ENCODE results near the gene SLC38A6. TPM values are rescaled to one million over a fixed set of nuclear protein-coding genes. Genes with fewer than 3 reads are reported as not detected.

SLC38A6 gene
- total RNA-seq, 2 donors from 2014 or later = 9.9 to 18.2 TPM

- TF ChIP-seq CTCF (conservative IDR thresholded peaks at IDR 0.05) = no peak
- H3K36me3 Mint-ChIP-seq (ENCODE audit: low read depth) = peaks cover 13% of the 10 kb centered on the region
- Histone ChIP-seq H3K9ac (ENCODE audit: extremely low read depth, low read length, poor library complexity, severe bottlenecking) (no peak overlapping the region), H3K4me3 (ENCODE audit: low read length) (no peak overlapping the region), H3K27me3 (ENCODE audit: control insufficient read depth, insufficient read depth, low read length, poor library complexity, severe bottlenecking) (no peaks in the 10 kb centered on the region), H3K36me3 (ENCODE audit: control insufficient read depth, insufficient read depth, low read length) (peaks cover 13% of the 10 kb centered on the region), H3K27ac (ENCODE audit: low read depth, low read length) (no peak overlapping the region), H3K4me1 (ENCODE audit: control insufficient read depth, insufficient read depth, low read length) (no peaks in the 10 kb centered on the region), H3K9me3 (ENCODE audit: control insufficient read depth, low read length) (no peaks in the 10 kb centered on the region)
- H3K4me3 Mint-ChIP-seq = no peak overlapping the region
- H3K9me3 Mint-ChIP-seq = no peaks in the 10 kb centered on the region
- no peaks in the 10 kb centered on the region for H3K27me3 Mint-ChIP-seq (ENCODE audit: insufficient read depth)
- H3K27ac Mint-ChIP-seq = no peak overlapping the region
- 90 to 92% methylated on average over 11 to 15 of the region's 15 CpGs for WGBS, 2 experiments (ENCODE audit: insufficient coverage in 1 of 2, insufficient read length in 1 of 2)
- no peak for DNase-seq
- no peaks in the 10 kb centered on the region for H3K4me1 Mint-ChIP-seq
Observed at GRCh38 chr14:60972295-60972694, 8.8 kb upstream of the SLC38A6 start.

DNA sequence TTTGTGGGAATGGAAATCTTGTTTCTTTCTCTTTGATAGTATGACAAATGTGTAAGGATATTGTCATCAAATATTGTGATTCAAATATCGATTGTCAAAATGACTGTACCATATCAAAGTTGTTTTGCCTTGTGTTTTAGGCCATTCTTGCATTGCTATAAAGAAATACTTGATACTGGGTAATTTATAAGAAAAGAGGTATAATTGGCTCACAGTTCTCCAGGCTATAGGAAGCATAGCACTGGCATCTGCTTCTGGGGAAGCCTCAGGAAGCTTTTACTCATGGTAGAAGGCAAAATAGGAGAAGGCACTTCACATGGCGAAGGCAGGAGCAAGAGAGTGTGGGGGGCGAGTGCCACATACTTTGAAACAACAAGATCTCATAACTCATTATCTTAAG is 8.0 kb upstream of the SLC38A6 start:
- no peaks in the 10 kb centered on the region for H3K27me3 Mint-ChIP-seq (ENCODE audit: insufficient read depth)
- Histone ChIP-seq H3K4me1 (ENCODE audit: control insufficient read depth, insufficient read depth, low read length) (no peaks in the 10 kb centered on the region), H3K9ac (ENCODE audit: extremely low read depth, low read length, poor library complexity, severe bottlenecking) (no peak overlapping the region), H3K27ac (ENCODE audit: low read depth, low read length) (no peak overlapping the region), H3K36me3 (ENCODE audit: control insufficient read depth, insufficient read depth, low read length) (peaks cover 13% of the 10 kb centered on the region), H3K9me3 (ENCODE audit: control insufficient read depth, low read length) (no peaks in the 10 kb centered on the region), H3K27me3 (ENCODE audit: control insufficient read depth, insufficient read depth, low read length, poor library complexity, severe bottlenecking) (no peaks in the 10 kb centered on the region), H3K4me3 (ENCODE audit: low read length) (no peak overlapping the region)
- DNase-seq = no peak
- H3K4me3 Mint-ChIP-seq = no peak overlapping the region
- no peak overlapping the region for H3K27ac Mint-ChIP-seq
- H3K4me1 Mint-ChIP-seq = no peaks in the 10 kb centered on the region
- 82 to 94% methylated on average over 2 to 3 of the region's 3 CpGs for WGBS, 2 experiments (ENCODE audit: insufficient coverage in 1 of 2, insufficient read length in 1 of 2)
- TF ChIP-seq CTCF (conservative IDR thresholded peaks at IDR 0.05) = no peak
- H3K36me3 Mint-ChIP-seq (ENCODE audit: low read depth) = peaks cover 13% of the 10 kb centered on the region
- no peaks in the 10 kb centered on the region for H3K9me3 Mint-ChIP-seq

DNA sequence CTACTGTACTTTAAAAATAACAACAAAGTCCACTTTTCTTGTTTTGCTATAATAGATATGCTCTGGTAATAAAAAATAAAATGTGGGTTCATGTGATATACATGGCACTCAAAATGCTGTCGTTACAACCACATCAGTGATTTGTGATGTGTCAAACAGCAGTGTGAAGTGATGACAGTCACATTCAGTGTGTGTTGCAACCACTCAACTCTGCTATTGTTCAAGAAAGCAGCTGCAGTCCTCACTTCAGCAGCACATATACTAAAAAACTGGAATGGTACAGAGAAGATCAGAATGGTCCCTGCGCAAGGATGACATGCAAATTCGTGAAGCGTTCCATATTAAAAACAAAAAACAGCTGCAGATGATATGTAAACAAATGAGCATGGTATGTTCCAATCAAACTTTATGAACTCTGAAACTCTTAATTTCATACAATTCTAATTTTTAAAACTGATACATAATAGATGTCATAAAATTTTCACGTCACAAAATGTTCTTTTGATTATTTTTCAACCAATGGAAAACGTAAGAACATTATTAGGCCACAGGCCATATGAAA is 6.9 kb upstream of the SLC38A6 start:
- Histone ChIP-seq H3K36me3 (ENCODE audit: control insufficient read depth, insufficient read depth, low read length) (peaks cover 13% of the 10 kb centered on the region), H3K4me3 (ENCODE audit: low read length) (no peak overlapping the region), H3K27me3 (ENCODE audit: control insufficient read depth, insufficient read depth, low read length, poor library complexity, severe bottlenecking) (no peaks in the 10 kb centered on the region), H3K27ac (ENCODE audit: low read depth, low read length) (no peak overlapping the region), H3K9me3 (ENCODE audit: control insufficient read depth, low read length) (no peaks in the 10 kb centered on the region), H3K9ac (ENCODE audit: extremely low read depth, low read length, poor library complexity, severe bottlenecking) (no peak overlapping the region), H3K4me1 (ENCODE audit: control insufficient read depth, insufficient read depth, low read length) (no peaks in the 10 kb centered on the region)
- peaks cover 16% of the 10 kb centered on the region for H3K36me3 Mint-ChIP-seq (ENCODE audit: low read depth)
- 92 to 95% methylated on average over 6 of the region's 6 CpGs for WGBS, 2 experiments (ENCODE audit: insufficient coverage in 1 of 2, insufficient read length in 1 of 2)
- no peak for DNase-seq
- no peak for TF ChIP-seq CTCF (conservative IDR thresholded peaks at IDR 0.05)
- H3K4me3 Mint-ChIP-seq = no peak overlapping the region
- H3K27ac Mint-ChIP-seq = no peak overlapping the region
- no peaks in the 10 kb centered on the region for H3K9me3 Mint-ChIP-seq
- no peaks in the 10 kb centered on the region for H3K27me3 Mint-ChIP-seq (ENCODE audit: insufficient read depth)
- peaks cover 5% of the 10 kb centered on the region for H3K4me1 Mint-ChIP-seq

All from endodermal cell (in vitro differentiated cells).